SKM-1 treated with dmso at 0.1 percent for 144 hours (cell line): ENCODE data around the gene TEAD4.

ENCODE experiments used
- DNase-seq: peaks from one replicate; lab custom pipeline; 2025; ENCODE audit not compliant: unreplicated experiment; lab: John Stamatoyannopoulos, UW

The TEAD4 gene

DNA sequence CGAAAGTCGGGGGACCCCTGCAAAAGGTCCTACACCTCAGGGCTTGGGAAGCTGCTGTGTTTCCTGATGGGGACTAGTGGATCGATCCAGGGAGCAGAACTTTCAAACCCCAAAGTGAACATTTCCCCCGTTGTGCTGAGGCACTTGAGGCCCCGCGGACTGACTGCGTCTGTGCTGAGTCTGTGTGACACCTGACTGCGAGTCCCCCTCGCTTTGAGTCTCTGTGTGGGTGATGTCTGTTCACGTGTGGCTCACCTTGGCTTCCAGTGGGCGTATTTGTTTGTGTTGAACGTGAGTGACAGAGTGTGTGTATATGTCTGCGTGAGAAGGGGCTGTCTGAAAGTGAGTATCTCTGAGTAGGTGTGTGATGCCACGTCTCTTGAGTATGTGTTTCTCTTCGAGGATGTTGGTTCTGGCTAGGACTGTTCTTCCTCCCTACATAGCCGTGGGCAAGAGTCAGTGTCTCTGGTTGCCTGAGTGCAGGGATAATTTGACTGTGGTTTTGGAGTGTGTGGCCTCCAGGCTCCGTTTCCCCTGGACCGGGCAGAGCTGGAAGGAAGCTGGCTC, 1.3 kb downstream of the TEAD4 start:
- no peak for DNase-seq

DNA sequence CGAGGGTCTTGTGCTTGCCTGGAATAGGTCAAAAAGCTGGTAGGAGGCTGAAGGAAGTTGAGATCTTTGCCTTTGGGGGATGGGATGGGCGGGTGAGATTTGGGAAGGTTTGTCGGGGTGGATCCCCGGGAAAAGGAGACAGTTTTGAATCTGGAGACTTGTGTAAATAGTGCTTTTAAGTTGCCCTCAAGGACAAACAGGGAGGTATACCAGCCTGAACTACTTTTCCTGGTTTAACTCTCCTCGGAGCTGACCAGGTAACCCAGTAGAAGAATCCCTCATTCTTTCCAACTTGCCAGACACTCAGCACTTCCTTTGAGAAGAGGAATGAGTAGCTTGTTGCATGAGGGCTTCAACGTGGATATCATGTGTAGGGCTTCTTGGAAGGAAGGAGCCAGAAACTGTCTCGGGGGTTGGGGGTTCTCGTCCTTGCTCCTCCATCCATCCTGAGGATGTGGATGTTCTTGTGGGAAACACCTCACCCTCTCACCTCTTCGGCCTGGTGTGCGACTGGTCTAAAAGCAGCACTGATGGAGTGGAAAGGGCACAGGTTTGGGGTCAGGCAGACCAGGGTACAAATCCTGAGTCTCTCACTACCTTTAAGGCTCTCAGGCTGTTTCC, 1.9 kb downstream of the TEAD4 start:
- no peak for DNase-seq

DNA sequence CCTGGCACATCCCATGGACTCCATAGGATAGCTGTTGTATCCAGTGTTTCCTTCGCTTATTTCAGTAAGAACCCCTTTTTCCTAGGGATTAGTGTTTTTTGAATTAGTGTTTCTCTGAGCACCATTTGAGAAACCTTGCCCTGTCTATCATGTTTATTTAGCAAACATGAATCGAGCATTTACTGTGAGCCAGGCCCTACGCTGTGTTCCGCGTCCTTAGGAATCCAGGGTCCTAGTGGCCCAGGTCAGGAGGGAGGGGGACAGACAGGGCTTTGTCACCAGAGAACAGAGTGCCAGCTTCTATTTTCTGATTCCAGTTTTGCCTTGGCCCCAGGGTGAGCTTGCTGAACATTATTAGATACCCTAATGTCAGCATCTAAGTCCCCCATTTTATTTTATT, 2.5 kb downstream of the TEAD4 start:
- DNase-seq: no peak

DNA sequence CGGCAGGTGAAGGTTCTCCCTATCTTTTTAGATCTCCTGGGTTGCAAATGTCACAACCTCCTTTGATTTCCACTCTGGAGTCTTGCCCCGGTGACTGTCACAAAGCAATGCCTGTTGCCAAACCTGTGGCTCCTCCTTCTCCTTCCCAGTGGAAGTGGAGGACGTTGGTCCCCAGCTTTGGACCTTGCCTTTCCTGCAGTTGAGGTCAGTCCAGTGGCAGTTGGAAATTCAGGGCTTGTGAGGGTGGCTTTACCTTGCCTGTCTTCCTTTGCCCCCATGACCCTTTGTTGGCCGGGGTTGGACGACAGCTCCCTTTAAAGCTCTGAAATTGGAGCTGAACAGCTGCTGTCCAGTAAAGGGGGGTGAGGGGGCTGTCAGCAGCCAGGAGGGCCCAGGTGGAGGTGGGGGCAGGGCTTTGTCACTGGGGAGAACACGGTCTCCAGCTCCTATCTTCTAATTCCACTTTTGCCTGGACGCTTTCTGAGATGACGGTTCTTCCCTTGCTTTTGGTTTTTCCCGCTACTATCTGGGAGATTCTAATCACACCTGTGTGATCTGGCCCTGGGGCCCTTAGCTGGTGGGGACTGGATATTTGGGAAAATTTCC, 4.1 kb downstream of the TEAD4 start:
- no peak for DNase-seq

- no peak for DNase-seq
Measured at GRCh38 chr12:2963760-2964292, 4.6 kb downstream of the TEAD4 start.

DNA sequence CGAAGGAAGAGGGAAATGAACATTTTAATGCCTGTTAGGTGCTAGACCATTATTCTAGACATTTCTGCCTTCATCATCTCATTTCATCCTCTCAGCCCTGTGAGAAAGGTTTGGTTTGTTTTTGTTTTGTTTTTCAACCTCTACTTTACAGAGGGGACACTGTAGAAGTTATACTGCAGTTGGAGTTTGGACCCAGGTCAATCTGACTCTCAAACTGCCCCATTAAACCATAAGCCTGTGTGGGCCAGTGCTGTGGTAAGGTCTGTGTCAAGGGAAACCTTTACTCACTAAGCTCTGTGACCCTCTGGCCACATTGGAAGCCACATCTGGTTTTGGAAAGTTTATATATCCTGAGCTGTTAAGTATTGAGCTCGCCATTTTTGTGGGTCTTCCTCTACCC, 8.5 kb downstream of the TEAD4 start:
- DNase-seq: no peak

- no peak for DNase-seq
Measured at GRCh38 chr12:2970744-2971143, 11.5 kb downstream of the TEAD4 start.

- no peak for DNase-seq
Measured at GRCh38 chr12:2973566-2973965, 14.4 kb downstream of the TEAD4 start.

GRCh38 chr12:2974560-2974971, 15.4 kb downstream of the TEAD4 start:
- DNase-seq: no peak

- DNase-seq: no peak
Measured at GRCh38 chr12:2976581-2976996, 17.4 kb downstream of the TEAD4 start.

GRCh38 chr12:2977776-2978175, 18.6 kb downstream of the TEAD4 start:
- no peak for DNase-seq

GRCh38 chr12:2979806-2980205, 20.6 kb downstream of the TEAD4 start:
- DNase-seq: no peak

GRCh38 chr12:2980630-2981029, 21.4 kb downstream of the TEAD4 start:
- DNase-seq: no peak

DNA sequence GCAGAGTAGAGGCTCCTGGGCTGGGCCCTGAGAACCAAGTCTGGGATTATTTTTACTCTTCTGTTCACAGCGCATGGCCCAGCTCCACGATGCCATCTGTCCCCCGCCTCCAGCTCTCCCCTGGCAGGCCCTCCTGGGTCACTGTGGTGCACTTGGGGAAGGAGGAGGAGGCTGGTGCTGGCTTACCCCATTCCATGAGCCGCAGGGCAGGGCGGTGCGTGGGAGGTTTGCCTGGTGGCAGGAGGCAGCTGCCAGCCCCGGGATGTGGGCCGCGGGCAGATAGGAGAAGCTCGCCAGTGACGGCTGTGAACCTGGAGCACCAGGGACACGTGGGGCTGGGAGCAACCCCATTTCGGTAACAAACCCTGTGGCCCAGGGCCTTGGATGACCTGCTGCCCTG, 23.2 kb downstream of the TEAD4 start:
- no peak for DNase-seq

- no peak for DNase-seq
Measured at GRCh38 chr12:2984249-2984648, 25.1 kb downstream of the TEAD4 start.

DNA sequence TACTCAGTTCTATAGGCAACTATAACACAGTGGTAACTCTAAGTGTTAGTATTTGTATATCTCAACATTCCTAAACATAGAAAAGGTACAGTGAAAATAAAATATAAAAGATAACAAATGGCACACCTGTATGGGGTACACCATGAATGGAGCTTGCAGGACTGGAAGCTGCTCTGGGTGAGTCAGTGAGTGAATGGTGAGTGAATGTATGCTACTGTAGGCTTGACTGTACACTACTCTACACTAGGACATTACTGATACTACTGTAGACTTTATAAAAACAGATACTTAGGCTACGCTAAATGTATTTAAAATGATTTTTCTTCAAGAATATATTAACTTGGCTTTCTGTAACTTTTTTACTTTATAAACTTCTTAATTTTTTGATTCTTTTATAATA, 25.5 kb downstream of the TEAD4 start:
- DNase-seq: no peak

GRCh38 chr12:2986876-2987275, 27.7 kb downstream of the TEAD4 start:
- DNase-seq: no peak

- no peak for DNase-seq
Measured at GRCh38 chr12:2988494-2988893, 29.3 kb downstream of the TEAD4 start.

DNA sequence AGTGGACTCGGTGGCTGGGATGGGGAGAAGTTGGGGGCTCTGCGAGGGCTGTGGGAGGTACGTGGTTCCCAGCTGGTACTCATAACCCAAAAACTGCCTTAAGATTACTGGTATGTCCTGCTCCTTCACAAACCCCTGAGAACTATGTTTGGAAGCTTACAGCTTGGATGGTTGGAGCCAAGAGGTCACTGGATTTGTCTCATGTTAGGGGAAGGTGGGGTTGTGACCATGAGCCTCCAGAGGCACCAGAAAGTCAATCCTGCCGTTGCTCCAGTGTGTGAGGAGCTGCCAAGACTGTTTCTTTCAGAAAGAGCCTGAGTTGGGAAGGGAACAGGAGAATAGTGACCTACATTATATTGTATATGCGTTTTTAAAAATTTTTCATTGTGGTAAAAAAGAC, 33.5 kb downstream of the TEAD4 start:
- DNase-seq: no peak

DNA sequence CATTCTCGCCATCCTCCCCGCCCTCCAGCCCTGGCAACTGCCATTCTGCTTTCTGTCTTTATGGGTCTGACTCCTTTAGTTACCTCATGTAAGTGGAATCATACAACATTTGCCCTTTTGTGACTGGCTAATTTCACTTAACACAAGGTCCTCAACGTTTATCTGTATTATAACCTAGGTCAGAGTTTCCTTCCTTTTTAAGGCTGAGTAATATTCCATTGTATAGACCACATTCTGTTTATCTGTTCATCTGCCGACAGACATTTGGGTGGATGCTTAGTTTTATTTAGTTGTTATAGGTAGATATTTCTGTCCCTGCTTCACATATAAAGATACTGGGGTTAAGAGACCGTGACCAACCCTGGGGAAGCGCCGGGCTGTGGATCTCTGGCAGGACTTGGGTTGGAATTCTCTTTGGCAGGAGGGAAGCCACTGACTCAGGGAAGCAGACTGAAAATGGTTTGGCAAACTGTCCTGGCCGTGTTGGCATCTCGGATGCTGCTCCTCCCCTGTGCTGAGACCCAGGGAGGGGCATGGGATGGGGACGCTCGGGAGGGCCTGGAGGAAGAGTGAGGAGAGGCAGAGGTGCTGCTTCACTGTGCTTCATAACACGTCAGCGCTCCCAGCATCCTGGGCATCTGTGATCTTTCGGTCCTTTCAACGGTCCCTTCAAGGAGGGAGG, 38.9 kb downstream of the TEAD4 start:
- no peak for DNase-seq

GRCh38 chr12:2998789-2999264, 39.6 kb downstream of the TEAD4 start:
- DNase-seq: no peak
